Fibroblast of villous mesenchyme (primary cell): ENCODE data around the gene CCBE1. TPM values are rescaled to one million over a fixed set of nuclear protein-coding genes. Genes with fewer than 3 reads are reported as not detected.

ENCODE experiments used
- DNase-seq: peaks from one replicate; pipeline ENCODE4 v3.0.0-alpha.2; 2010; ENCODE audit warnings: low read depth
- H3K4me3 ChIP-seq: 2 replicates; pipeline ENCODE4 v1.5.1; 2011; ENCODE audit warnings: low read depth, mild to moderate bottlenecking, low read length
- total RNA-seq: library from RNA; depleted of rRNA; stranded (reverse); fragments of >200 nt; gene quantifications from 2 replicates; pipeline ENCODE4 v1.2.3, GENCODE V29; 2012
- TF ChIP-seq, protein P1 (sequence below): IDR thresholded peaks from 2 replicates; pipeline ENCODE4 v1.5.1; 2012; ENCODE audit warnings: low read depth, mild to moderate bottlenecking, low read length; ENCODE audit not compliant: insufficient read depth

Gene CCBE1
- total RNA-seq, 1 donor = 10.4 TPM

DNA sequence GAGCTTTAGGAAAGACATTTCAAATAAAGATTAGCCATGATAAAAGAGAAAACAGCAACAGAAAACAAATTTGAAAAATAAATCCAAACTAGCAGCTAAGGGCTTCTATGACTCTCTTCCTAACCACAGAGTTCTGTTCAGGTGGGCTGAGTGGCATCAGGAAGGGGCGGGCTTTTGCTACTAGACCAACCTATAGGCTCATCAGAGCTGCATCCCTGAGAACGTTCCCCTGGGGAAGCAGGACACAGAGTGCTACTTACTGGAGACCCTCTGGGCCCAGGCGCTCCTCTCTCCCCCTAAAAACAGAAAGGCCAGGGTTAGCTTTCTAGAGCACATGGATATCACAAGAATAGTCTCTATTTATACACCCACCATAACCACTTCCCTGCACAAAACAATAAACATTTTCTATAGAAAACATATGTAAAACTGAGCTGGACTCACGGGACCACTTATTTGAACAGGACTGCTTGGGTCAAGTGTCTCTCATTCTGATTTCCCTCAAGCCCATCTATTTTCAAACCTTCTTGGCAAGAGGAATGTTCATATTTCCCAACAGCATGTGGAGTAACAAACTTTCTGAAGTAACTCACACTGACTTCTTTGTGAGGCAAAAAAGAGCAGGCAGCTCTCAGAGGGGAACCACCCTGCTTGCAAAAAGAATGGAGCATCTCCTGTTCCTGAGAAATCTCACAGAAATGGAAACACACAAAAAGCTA, 259.2 kb downstream of the CCBE1 start:
- no peak for DNase-seq
- H3K4me3 ChIP-seq = no peak overlapping the region
- TF ChIP-seq, protein P1, sequence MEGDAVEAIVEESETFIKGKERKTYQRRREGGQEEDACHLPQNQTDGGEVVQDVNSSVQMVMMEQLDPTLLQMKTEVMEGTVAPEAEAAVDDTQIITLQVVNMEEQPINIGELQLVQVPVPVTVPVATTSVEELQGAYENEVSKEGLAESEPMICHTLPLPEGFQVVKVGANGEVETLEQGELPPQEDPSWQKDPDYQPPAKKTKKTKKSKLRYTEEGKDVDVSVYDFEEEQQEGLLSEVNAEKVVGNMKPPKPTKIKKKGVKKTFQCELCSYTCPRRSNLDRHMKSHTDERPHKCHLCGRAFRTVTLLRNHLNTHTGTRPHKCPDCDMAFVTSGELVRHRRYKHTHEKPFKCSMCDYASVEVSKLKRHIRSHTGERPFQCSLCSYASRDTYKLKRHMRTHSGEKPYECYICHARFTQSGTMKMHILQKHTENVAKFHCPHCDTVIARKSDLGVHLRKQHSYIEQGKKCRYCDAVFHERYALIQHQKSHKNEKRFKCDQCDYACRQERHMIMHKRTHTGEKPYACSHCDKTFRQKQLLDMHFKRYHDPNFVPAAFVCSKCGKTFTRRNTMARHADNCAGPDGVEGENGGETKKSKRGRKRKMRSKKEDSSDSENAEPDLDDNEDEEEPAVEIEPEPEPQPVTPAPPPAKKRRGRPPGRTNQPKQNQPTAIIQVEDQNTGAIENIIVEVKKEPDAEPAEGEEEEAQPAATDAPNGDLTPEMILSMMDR = no peak

DNA sequence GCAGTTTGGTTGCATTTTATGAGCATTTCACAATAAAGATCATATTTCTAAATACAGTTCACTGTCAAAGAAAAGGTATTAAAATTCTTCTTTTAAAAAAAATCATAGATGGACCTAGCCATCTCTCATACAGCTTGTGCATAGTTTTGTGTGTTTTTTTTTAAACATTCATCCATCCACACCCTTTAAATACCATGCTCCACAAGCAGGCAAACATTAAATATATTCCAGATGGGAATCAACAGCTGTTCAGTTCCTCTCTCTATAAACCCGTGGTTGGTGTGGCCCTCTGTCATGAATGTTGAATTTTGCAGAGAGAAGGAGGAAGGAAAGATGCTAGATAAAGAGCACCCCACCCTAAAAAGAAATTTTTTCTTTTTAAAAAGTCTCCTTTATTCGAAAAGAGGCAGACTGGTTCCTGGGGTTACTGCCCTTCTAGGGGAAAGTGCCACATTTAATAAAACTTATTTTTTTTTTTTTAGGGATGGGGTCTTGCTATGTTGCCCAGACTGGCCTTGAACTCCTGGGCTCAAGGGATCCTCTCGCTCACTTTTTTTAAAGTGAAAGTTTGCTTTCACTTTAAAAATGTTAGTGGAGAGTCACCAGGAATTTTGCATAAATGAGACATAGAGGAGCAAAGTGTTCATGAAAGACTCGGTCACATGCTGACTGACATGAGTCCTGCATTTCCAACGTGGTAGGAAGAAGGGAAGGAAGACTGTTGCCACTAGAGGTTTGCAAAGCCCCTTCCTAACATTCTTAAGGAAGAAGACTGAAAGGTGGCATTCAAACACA, 264.2 kb downstream of the CCBE1 start:
- DNase-seq = no peak
- H3K4me3 ChIP-seq = no peak overlapping the region
- TF ChIP-seq, protein P1 = no peak

DNA sequence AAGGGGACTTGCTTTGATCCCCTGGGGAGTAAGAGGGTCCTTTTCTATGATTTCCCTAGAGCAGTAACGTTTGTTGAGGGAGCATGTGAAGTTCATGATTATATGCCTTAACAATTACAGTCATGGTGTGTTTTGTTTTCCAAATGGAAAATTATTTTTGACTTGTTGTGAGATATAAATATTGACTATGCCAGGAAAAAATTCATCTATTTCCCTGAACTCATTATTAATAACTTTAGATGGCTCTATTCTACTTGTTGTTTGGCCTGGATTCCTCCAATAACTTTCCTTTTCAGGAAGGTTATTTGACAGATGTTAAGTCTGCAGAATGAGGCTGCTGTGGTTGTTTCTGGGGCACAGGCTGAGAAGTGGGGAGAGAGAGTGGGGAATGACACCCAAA, 266.1 kb downstream of the CCBE1 start:
- TF ChIP-seq, protein P1 = no peak
- no peak overlapping the region for H3K4me3 ChIP-seq
- no peak for DNase-seq

DNA sequence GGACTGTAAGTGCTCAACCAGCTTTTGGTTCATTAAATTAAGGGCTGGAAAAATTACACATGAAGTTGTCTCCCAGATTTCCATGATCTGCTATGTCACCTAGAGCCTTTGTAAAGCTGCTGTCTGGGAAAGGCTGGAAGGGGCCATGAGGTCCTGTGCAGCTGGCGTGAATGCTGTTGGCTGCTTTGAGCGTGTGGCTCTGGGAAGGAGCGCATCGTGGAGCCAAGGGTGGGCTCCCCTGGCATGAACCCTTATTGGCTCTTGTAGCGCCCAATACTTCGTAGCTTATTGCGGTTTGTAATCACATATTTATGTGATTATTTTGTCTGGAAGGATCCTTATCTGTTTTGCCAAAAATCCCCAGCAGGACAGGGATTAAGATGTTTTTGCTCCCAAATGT, 267.6 kb downstream of the CCBE1 start:
- no peak overlapping the region for H3K4me3 ChIP-seq
- TF ChIP-seq, protein P1 = no peak
- no peak for DNase-seq

DNA sequence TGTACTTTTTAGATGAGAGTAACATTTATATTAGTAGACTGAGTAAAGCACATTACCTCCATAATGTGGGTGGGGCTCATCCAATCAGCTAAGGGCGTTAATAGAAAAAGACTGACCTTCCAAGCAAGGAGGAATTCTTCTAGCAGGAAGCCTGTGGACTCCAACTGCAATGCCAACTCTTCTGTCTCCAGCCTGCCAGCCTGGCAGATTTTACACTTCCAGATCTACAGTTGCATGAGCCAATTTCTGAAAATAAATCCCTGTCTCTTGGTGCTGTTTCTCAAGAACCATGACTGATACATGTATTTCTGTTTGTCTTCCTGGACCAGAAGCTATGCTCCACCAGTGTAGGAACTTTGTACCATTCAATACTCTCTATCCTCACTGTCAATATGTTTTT, 269.2 kb downstream of the CCBE1 start:
- DNase-seq = no peak
- no peak overlapping the region for H3K4me3 ChIP-seq
- TF ChIP-seq, protein P1 = no peak

DNA sequence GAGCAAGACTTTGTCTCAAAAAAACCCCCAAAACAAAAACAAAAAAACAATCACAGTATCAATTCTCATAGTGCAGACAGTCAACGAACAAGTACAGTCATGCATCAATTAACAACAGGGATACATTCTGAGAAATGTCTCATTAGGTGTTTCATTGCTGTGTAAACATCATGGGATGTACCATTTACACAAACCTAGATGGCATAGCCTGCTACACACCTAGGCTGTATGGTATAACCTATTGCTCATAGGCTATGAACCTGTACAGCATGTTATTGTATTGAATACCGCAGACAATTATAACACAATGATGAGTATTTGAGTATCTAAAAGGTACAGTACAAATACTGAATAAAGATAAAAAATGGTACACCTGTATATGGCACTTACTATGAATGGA, 270.4 kb downstream of the CCBE1 start:
- H3K4me3 ChIP-seq = no peak overlapping the region
- DNase-seq = no peak
- TF ChIP-seq, protein P1 = no peak
